Measurements from ENCODE around the gene KPTN. TPM values are rescaled to one million over a fixed set of nuclear protein-coding genes. Genes with fewer than 3 reads are reported as not detected.

KPTN gene
- total and polyA plus RNA-seq, 2 of the 8 experiments (the other 6 are each of a cell fraction or from before 2014, with no cell fraction given): 23.6 to 31.3 TPM

DNA sequence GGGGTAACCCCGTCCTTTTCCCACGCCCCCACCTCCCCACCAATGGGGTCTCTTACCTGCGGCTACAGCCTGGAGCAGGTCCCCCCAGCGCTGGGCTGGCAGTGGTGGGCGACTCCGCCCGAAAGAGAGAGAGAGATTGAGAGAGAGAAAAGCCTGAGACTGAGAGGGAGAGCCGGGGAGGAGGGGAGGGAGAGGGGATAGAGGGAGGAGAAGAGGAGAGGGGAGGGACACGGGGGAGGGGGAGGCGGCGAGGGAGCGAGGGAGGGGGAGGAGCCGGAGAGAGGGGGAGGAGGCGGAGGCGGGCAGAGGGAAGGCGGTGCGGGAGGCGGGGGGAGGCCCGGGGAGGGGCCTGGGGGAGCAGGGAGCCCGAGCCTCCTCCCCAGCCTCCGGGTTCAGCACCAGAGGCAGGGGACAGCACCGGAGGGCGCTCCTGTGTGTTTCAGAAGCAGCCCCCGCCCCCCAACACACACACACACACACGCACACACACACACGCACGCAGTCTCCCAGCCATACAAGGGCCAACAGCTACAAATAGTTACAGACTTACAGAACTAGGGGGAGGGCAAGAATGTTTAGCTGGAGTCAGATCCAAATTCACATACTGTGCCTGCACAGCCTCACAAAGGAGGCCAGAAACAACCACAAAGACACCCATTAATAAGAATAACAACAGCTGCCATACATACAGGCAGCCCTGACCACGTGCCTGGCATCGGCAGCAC is 12.1 kb downstream of the KPTN start, which contains the start of gene SLC8A2 (continued):
- TF ChIP-seq NRF1 (IDR thresholded peaks at IDR 0.05; ENCODE audit: low read depth, low read length) (no peak), SP2 (IDR thresholded peaks at IDR 0.05; ENCODE audit: low read length) (no peak), SP4 (IDR thresholded peaks at IDR 0.05; ENCODE audit: low read length) (peak; percentile 61; the same call in 1 of the 2 replicates), NANOG (IDR thresholded peaks at IDR 0.05; ENCODE audit: insufficient read depth, low read depth, low read length, poor library complexity, severe bottlenecking) (no peak), CHD1 (IDR thresholded peaks at IDR 0.05; ENCODE audit: low read depth, low read length) (no peak), FOSL1 (IDR thresholded peaks at IDR 0.05; ENCODE audit: insufficient read depth, low read depth, low read length) (peak; percentile 67; the same call in 1 of the 2 replicates), HDAC2 (IDR thresholded peaks at IDR 0.05; ENCODE audit: borderline replicate concordance in 1 of 2, low read depth in 2 of 2, low read length in 2 of 2) (peak; percentile 62 to 63; a peak in 1 of 4 replicates), POLR2AphosphoS5 (IDR thresholded peaks at IDR 0.05; ENCODE audit: low read depth, low read length) (no peak), TAF1 (IDR thresholded peaks at IDR 0.05; ENCODE audit: low read depth, low read length) (no peak), SP1 (IDR thresholded peaks at IDR 0.05; ENCODE audit: low read depth, low read length) (peak; percentile 52; the same call in 1 of the 2 replicates), TAF7 (optimal IDR thresholded peaks at IDR 0.05; ENCODE audit: borderline replicate concordance, low read depth, low read length) (no peak), CBX8 (IDR thresholded peaks at IDR 0.05; ENCODE audit: borderline replicate concordance, low read depth, low read length) (no peak), KDM4A (IDR thresholded peaks at IDR 0.05; ENCODE audit: low read depth, low read length, severe bottlenecking) (peak; percentile 45), BCL11A (IDR thresholded peaks at IDR 0.05; ENCODE audit: low read depth in 2 of 2, low read length in 2 of 2) (no peak), POLR2A (IDR thresholded peaks at IDR 0.05; ENCODE audit: control extremely low read depth in 1 of 2, low read depth in 2 of 2, low read length in 2 of 2) (no peak), POU5F1 (IDR thresholded peaks at IDR 0.05; ENCODE audit: low read depth, low read length) (no peak), SRF (IDR thresholded peaks at IDR 0.05; ENCODE audit: low read depth, low read length) (no peak), RFX5 (IDR thresholded peaks at IDR 0.05; ENCODE audit: borderline replicate concordance, low read depth, low read length) (no peak), RBBP5 (IDR thresholded peaks at IDR 0.05; ENCODE audit: borderline replicate concordance, low read depth, low read length) (no peak), SAP30 (IDR thresholded peaks at IDR 0.05; ENCODE audit: insufficient read depth, insufficient replicate concordance, low read length) (no peak), YY1 (IDR thresholded peaks at IDR 0.05; ENCODE audit: low read depth, low read length) (no peak)
- TF ChIP-seq, protein P1, sequence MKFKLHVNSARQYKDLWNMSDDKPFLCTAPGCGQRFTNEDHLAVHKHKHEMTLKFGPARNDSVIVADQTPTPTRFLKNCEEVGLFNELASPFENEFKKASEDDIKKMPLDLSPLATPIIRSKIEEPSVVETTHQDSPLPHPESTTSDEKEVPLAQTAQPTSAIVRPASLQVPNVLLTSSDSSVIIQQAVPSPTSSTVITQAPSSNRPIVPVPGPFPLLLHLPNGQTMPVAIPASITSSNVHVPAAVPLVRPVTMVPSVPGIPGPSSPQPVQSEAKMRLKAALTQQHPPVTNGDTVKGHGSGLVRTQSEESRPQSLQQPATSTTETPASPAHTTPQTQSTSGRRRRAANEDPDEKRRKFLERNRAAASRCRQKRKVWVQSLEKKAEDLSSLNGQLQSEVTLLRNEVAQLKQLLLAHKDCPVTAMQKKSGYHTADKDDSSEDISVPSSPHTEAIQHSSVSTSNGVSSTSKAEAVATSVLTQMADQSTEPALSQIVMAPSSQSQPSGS (IDR thresholded peaks at IDR 0.05; ENCODE audit: low read length): 0 out of 2 replicates have a peak, but pooled peaks have one; percentile 50
- TF ChIP-seq, protein P2, sequence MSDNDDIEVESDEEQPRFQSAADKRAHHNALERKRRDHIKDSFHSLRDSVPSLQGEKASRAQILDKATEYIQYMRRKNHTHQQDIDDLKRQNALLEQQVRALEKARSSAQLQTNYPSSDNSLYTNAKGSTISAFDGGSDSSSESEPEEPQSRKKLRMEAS (IDR thresholded peaks at IDR 0.05): peak; percentile 80

All from H1 (cell line).